Stomach smooth muscle (tissue), 2 donors: Measurements from ENCODE around the gene SLC39A12.

Source experiments
- H3K27ac ChIP-seq: one replicate; pipeline ENCODE4 v1.7.0; 2013; ENCODE audit warnings: mild to moderate bottlenecking, low read length, inconsistent platforms
- H3K27me3 ChIP-seq, 2 donors: one replicate each; pipeline ENCODE4 v1.7.0; 2013; ENCODE audit warnings: low read length in 2 of 2; ENCODE audit not compliant: insufficient read depth in 2 of 2, control insufficient read depth in 1 of 2
- H3K36me3 ChIP-seq, 2 donors: one replicate each; pipeline ENCODE4 v1.7.0; 2013; ENCODE audit warnings: low read length in 2 of 2; ENCODE audit not compliant: control insufficient read depth in 2 of 2, insufficient read depth in 2 of 2
- H3K4me1 ChIP-seq: one replicate; pipeline ENCODE4 v1.7.0; 2013; ENCODE audit warnings: low read length; ENCODE audit not compliant: control insufficient read depth, insufficient read depth
- H3K4me3 ChIP-seq, 2 donors: one replicate each; pipeline ENCODE4 v1.7.0; 2013; ENCODE audit warnings: low read length in 2 of 2
- H3K9ac ChIP-seq, 2 donors: one replicate each; pipeline ENCODE4 v1.7.0; 2013; ENCODE audit warnings: low read length in 2 of 2, mild to moderate bottlenecking in 1 of 2
- H3K9me3 ChIP-seq, 2 donors: one replicate each; pipeline ENCODE4 v1.7.0; 2013; ENCODE audit warnings: low read length in 2 of 2; ENCODE audit not compliant: control insufficient read depth in 2 of 2
- donor health status: healthy.
- donor health status: Pancreatic carcinoma.

Gene SLC39A12

DNA sequence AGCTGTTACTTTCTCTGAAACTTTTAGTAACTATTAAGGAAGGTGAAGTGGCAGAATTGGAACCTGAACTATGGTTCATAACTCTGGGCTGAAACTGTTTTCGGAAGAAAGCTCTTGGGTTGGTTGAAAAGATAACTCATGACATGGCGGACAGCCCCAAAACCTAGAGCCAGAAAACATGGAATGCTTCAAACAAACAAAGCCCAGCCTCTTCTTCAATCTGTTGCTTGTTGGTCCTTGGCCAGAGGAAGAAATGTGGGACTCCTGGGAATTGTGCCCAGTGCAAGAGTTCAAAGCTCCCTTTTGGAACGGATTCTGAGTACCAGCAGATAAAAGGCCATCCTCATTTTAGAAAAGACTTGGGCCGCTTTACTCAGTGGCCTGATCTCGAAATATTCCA lies 135.6 kb downstream of the SLC39A12 start:
- Histone ChIP-seq H3K4me3 (no peak overlapping the region), H3K27ac (peak overlapping the region; percentile 50), H3K27me3 (no peaks in the 10 kb centered on the region), H3K9ac (no peak overlapping the region), H3K9me3 (no peaks in the 10 kb centered on the region), H3K4me1 (peaks cover 6% of the 10 kb centered on the region), H3K36me3 (no peaks in the 10 kb centered on the region)
